ENCODE data around the gene FBLN1. TPM values are rescaled to one million over a fixed set of nuclear protein-coding genes. Genes with fewer than 3 reads are reported as not detected.
"Not testable (repeated sequence)": the region's sequence is repeated elsewhere in the genome, so short reads cannot be mapped to it uniquely, and the experiment has no call there.

The FBLN1 gene
- total RNA-seq, 1 donor from 2014 or later, result 70.1 TPM

DNA sequence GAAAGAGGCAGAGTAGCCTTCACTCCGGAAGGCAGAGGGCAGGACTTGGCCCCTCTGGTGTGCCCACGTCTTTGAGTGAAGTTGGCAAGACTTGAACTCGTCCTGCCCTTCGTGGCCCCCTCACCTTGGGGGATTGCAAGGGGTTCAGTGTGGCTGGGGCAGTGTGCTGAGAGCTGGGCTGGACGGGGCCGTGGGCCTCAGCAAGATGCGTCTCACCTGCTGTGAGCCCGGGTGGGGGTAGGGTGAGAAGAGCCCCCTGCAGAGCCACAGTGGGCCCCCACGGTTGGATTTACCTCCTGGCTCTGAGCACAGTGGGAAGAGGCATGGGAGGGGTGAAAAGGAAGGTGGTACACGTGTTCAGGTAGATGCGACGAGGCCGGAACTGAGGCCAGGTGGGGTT, 87.6 kb downstream of the FBLN1 start:
- intact Hi-C loops (cut with DNase I), result no loop called here

DNA sequence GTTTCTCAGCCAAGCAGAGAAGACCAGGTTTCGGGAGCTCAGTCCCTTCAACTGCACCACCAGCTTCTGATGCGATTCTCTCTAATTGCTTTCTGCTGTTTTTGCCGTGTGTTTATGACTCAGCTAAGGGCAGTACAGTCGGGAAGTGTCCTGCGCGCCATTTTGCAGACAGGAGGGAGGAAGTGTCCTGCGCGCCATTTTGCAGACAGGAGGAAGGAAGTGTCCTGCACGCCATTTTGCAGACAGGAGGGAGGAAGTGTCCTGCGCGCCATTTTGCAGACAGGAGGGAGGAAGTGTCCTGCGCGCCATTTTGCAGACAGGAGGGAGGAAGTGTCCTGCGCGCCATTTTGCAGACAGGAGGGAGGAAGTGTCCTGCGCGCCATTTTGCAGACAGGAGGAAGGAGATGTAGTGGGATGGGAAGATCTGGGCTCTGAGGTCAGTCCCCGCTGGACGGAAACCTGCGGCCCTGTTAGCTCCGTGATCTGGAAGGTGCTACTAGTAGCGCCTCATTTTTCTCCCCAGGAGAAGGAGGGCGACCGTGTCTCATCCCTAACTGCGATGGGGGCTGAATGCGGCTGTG, 89.0 kb downstream of the FBLN1 start:
- intact Hi-C loops (cut with DNase I); DNase-seq (ENCODE audit: low spot score): not testable (repeated sequence)

More for the DNA sequence above, 87.6 kb downstream of the FBLN1 start:
- DNase-seq (ENCODE audit: low spot score), result no peak

DNA sequence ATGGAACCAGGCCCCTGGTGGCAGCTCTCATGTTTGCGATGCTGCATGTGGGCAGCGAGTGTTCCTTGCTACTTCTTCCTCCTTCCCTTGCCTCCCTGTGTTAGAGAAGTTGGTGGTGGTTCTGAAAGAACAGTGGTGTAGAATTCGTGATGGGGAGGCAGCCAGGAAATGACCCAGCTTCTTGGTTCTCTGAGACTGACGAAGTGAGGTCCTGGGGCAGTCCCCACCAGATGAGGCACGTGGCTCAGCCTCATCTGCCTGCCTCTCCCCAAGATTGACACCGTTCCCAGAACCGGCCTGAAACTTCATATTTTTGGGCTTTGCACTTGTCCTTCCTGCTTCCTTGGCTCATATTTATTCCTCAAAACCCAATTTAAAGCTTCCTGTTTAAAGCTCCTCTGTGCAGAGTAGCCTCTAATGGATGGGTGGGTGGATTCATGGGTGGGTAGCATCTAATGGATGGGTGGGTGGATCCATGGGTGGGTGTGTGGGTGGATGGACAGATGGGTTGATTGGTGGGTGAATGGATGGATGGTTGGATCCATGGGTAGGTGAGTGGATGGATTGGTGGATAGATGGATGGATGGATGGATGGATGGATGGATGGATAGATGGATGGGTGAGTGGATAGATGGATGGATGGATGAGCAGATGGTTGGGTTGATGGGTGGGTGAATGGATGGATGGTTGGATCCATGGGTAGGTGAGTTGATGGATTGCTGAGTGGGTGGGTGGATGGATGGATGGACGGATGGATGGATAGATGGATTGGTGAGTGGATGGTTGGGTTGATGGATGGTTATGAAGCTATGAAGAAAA, 91.6 kb downstream of the FBLN1 start:
- intact Hi-C loops (cut with DNase I), result no loop called here
- no peak for DNase-seq (ENCODE audit: low spot score)

DNA sequence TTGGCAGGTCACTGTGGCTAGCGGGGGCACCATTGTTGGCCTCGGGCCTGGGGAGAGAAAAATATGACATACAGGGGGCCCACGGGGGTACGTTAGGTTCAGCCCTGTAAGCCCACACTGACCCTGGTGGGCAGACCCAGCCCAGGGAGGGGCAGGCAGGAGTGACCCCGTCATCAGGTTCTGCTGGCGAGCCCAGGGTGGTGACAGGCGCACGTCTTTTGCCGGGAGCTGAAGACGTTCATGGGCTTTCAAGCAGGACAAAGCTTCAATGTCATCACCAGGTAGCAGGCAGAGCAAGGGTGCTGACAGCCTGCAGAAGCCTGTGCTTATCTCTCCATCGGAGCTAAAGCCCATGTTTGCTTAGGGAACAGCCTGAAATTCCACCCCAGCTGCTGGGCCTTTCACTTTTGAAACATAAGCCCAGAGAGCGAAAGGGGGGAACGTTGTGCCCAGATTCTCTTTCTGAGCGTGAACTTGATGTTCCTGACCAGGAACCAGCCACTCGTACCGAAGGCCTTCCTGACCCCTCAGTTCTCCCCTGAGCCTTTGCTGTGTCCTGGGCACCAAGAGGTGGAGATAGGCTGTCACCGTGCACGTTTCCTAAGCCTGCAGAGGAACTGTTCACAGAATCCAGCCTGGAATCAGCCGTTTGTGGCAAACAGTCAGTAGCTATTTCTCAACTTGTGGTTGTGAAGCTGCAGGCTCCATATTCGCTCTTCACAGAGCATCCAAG, 94.9 kb downstream of the FBLN1 start:
- DNase-seq (ENCODE audit: low spot score), result no peak
- intact Hi-C loops (cut with DNase I), result no loop called here

DNA sequence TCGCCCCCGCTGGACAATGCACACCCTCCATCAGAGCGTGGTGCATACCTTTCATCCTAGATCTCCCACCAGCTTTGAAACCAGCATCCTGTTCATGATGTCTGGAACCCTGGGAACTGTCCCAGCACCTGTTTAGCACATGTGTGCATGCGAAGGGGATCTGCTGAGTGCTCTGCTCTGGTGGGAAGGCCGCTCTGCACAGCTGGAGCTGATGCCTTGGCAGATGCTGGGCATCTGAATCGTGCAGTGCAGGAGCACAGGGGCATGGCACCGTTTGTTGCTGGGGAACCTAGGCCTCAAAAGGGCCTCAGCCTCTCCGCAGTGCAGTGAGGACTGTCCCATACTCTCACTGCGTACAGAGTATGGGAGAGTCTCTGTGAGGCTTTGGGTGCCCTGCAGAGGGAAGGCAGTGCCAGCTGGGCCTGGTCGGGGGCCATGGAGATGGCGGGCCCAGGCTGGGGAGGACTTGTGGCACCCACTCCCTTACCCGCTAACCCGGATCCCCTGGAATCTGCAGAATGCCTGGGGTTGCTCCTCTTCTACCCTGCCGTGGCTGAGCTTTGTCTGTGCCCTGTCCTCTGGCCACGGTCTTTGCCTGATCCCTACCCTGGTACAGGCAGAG, 96.0 kb downstream of the FBLN1 start:
- no peak for DNase-seq (ENCODE audit: low spot score)
- intact Hi-C loops (cut with DNase I), result no loop called here

DNA sequence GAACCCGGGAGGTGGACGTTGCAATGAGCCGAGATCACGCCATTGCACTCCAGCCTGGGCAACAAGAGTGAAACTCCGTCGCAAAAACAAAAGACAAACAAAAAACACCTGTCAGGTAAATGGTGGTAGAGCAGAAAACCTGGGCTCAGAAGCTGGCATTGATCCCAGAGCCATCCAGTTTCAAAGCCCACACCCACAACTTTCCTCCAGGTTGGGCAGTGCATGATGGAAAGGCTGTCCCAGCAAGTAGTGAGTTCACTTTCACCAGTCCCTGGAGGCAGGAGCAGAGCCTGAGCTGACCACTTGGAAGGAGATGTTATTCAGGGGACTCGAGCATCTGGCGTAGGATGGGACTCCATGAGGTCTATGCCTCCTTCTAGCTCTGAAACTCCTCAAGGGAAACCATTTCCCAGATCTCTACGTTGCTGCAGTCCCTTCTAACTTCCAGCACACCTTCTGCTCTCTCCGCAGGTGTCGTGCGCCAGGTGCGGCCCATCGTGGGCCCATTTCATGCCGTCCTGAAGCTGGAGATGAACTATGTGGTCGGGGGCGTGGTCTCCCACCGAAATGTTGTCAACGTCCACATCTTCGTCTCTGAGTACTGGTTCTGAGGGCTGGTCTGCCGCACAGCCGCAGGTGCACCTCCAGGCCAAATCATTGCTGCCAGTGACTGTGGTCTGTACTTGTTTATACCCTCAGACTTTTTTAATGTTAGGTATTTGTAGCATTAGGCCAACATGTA, 97.3 kb downstream of the FBLN1 start:
- intact Hi-C loops (cut with DNase I), result no loop called here

DNA sequence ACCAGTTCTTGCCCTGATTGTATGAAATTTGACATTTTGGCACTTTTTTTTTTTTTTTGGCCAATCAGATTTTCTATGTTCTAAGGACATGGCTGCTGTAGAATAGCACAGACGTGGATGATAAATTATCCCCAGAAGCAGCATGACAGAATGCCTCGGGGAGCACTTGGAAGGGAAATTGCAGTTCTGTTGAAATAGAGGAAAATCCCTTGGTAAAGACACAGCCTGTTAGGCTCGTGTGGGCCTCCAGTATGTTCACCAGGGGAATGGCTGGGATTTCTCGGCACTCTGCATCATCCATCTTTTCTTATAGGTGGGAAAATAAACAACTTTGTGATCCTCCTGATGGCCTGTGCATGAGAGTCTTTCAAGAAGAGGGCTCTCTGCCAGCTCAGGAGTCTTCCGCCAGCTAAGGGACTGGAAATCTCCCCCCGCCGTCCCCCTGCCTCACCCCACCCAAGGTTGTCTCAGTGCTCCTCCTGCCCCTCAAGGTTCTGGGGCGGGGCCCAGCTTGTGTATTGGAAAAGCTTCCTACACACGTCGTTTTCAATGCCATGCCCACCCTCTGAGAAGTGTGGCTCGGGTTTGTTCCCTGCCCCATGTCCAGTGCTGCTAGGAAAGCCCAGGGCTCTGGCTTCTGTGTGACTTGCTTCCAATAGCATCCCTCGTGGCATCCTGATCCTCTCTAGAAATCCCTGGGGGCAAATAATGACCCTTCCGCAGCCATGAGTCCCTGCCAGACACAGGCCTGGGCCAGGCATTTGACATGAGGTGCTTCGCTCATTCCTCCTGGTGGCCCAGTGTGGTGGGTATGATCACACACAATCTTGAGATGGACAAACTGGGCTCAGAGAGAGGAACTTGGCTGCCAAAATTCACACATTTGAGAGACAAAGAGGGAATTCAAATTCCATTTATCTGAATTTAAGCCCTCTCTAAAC, 98.4 kb downstream of the FBLN1 start:
- intact Hi-C loops (cut with DNase I), result no loop called here
- no peak for DNase-seq (ENCODE audit: low spot score)

More for the DNA sequence above, 97.3 kb downstream of the FBLN1 start:
- no peak for DNase-seq (ENCODE audit: low spot score)

DNA sequence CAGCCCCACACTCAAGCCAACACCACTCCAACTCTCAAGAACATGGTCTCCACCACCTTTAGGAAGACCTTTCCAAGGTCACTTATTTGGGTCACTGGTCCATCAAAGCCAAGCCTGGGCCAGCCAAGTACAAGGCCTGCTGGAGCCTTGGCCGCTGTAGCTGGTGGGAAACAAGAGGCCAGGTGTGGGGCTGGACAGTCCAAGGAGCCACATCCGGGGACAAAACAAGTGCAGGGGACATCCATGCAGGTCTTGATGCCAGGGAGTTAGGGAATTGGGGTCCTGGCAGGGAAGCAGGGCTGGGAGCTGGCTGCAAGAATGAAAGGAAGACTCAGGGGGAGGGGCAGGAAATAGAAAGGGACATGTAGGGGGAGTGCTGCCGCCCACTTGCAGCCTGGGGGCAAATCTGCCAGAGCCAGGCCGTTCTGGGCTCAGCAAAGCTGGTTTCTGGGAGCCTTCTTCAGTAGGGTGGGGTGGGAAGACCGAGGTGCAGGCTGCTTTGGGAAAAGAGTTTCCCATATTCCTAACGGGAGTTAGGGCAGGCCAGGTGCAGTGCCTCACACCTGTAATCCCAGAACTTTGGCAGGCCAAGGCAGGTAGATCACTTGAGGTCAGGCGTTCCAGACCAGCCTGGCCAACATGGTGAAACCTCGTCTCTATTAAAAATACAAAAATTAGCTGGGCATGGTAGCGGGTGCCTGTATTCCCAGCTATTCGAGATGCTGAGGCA, 99.5 kb downstream of the FBLN1 start:
- intact Hi-C loops (cut with DNase I), result no loop called here
- DNase-seq (ENCODE audit: low spot score), result no peak

DNA sequence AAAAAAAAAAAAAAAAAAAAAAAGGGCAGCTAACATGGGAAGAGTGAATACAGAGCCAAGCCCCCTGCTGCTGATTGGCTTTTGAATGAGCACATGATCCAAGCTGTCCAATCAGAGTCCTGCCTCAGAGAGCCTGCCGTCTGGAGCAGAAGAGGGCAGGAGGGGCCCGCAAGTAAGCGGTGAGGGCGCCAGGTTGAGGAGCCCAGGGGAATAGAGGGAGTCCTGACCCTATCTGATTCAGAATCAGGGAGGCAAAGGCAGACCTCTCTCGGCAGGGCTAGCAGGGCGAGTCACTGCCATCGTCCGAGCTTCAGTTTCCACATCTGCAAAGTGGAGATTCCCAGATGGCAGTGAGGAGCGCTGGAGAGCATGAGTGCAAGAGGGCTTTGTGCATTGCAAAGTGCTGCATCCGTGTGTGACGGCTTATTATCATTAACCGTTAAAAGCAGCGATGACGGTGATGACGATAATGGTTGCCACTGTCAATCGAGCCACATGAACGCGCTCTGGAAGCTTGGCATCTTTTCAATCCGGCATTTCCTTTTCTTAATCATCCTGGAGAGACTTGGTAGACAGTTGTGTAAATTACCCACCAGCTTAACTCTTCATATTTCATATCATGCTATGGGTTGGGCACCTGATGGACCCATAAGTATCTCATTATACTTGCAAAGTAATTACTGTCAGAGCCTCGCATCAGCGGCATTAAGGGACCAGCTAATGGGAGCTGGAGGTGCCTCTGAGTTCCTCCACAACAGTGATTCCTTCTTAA, 100.3 kb downstream of the FBLN1 start:
- intact Hi-C loops (cut with DNase I), result no loop called here
- DNase-seq (ENCODE audit: low spot score), result no peak

DNA sequence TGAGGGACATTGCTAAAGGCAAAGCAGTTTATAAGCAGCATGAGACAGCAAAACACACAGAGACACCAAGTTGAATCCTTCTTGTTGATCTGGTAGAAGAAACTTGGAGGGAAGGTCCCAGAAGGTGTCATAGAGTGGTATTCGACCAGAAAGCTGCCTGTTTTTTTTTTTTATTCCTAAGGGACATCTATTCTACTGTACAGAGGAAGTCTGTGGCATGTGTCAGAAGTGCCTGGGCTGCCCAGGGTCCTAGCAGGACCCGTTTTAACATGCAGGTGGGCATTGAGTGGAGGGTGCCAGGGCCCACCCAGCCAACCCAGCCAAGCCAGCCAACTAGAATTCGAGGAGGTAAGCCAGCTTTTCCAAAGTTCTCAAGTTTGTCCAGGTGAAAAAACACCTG, 100.9 kb downstream of the FBLN1 start:
- intact Hi-C loops (cut with DNase I), result no loop called here

DNA sequence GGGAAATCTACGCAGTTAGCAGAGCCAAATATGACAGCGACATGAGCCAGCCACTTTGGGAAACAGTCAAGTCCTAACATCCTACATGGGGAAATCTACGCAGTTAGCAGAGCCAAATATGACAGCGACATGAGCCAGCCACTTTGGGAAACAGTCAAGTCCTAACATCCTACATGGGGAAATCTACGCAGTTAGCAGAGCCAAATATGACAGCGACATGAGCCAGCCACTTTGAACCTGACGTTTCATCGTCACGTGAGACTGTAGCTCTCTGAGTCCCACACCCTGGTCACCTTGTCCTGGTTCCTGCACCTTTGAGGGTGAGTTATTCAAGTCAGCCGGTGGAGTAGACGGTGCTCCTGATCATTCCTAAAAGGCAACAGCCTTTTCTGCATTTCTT, 105.4 kb downstream of the FBLN1 start:
- DNase-seq (ENCODE audit: low spot score); intact Hi-C loops (cut with DNase I): not testable (repeated sequence)

More for the DNA sequence above, 100.9 kb downstream of the FBLN1 start:
- DNase-seq (ENCODE audit: low spot score), result no peak

DNA sequence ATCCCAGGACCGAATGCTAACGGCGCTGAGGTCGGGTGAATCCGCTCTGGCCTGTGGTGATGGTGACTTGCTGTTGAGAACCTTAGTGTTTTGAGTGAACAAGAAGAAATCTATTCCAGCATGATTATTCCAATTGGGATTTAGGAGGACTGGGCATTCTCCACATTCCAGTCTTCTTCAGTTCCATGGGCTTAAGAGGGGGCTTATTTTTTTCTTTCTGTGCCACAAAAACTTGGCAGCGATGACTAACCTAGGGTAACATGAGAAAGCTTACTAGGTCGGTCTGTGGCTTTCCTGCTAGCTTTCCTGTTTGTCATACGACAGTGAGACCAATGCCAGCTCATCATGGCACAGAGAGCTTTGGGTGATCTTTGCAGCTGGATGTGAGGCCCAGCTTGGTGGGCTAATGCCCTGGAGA, 106.1 kb downstream of the FBLN1 start:
- DNase-seq (ENCODE audit: low spot score), result no peak
- intact Hi-C loops (cut with DNase I), result no loop called here

DNA sequence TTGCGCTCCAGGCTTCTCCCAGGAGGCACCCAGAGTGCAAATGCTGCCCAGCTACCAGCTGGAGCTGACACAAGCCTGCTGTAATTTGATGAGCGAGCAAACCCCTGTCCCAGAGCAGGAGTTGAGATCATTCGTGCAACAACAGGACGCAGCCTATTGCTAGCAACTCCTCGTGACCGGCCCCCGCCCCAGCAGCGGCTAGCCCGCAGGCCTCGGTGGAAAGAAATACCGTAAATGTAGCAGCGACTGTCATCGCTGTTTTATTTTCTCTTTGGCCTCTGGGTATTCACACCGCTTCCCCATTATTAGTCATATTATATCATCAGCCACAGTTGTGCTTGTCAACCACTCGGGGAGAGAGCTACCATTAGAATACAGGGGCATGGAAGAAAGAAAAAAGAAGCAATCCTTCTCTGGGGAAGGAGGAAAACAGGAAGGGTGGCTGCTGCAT, 109.8 kb downstream of the FBLN1 start:
- intact Hi-C loops (cut with DNase I), result no loop called here

DNA sequence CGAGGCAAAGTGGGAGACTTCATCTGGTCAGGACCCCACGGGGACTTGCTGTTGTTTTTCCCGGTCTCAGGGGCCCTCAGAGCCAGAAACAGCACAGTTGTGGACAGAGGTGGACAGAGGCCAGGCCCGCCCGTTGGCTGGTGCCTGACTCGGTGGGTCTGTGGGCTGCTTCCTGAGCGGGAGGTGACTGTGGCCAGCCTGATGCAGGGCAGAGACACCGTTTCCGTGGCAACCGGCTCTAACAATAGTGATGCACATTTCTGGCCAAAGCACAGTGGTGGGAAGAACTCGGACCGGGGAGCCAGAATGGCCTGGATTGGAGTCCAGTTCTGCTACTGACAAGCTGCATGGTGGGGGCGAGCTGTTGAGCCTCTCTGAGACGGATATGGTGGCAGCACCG, 110.3 kb downstream of the FBLN1 start:
- intact Hi-C loops (cut with DNase I), result no loop called here
- no peak for DNase-seq (ENCODE audit: low spot score)

More for the DNA sequence above, 109.8 kb downstream of the FBLN1 start:
- no peak for DNase-seq (ENCODE audit: low spot score)

DNA sequence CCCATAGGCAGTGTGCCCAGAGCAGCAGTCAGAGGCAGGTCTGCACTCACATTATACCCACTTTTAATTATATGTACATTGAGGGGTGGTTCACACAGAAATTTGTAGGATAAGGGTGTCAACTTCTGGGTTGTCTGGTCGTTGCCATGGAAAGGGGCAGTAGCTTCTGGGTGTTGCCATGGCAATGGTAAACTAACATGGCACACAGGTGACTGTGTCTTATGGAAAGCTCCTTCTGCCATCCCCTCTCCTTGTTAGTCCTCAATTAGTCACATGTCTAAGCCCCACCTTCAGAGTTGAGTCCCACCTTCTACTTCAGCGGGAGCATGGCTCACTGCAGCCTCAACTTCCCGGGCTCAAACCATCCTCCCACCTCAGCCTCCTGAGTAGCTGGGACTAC, 112.7 kb downstream of the FBLN1 start:
- no peak for DNase-seq (ENCODE audit: low spot score)
- intact Hi-C loops (cut with DNase I), result no loop called here

DNA sequence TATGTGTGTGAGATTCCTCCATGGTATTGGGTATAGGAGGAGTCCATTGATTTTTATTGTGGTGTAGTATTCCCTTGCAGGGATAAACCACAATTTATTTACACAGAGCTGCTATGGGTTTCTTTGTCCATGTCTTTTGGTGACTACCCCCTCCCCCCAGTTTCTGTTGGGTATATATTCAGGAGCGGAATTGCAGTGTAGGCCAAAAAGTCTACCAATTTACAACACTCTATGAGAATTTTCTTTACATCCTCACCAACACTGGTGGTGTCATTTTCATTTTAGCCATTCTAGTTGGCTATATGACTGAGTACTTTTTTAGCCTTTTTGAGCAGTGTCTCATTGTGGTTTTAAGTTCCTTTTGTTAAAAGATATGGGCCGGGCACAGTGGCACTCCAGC, 113.7 kb downstream of the FBLN1 start:
- no peak for DNase-seq (ENCODE audit: low spot score)
- intact Hi-C loops (cut with DNase I), result no loop called here

DNA sequence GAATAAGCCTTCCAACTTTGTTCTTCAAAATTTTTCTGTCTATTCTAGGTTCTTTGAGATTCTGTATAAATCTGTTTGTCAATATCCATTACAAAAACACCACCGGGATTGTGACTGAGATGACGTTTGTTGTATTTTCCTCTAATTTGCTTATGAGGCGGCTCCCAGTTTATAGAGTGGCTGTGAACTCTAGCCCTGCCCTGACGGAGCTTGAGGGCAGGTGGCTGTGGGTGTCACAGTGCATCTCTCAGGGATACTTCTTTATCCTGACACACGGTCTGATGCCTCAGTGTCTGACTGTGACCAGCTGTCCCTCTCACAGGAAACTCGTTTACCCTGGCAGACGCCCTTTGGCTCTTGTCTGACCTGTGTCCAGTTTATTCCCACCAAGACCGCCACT, 115.3 kb downstream of the FBLN1 start:
- intact Hi-C loops (cut with DNase I), result no loop called here
- DNase-seq (ENCODE audit: low spot score), result no peak

All from cardiac septum (tissue), 1 donor.